Anterior cingulate cortex (tissue), 58 donors: ENCODE data around the gene FSTL4.

Source experiments
- DNase-seq, 58 donors: peaks; one replicate each; lab custom pipeline; 2025; lab: John Stamatoyannopoulos, UW

Gene FSTL4

DNA sequence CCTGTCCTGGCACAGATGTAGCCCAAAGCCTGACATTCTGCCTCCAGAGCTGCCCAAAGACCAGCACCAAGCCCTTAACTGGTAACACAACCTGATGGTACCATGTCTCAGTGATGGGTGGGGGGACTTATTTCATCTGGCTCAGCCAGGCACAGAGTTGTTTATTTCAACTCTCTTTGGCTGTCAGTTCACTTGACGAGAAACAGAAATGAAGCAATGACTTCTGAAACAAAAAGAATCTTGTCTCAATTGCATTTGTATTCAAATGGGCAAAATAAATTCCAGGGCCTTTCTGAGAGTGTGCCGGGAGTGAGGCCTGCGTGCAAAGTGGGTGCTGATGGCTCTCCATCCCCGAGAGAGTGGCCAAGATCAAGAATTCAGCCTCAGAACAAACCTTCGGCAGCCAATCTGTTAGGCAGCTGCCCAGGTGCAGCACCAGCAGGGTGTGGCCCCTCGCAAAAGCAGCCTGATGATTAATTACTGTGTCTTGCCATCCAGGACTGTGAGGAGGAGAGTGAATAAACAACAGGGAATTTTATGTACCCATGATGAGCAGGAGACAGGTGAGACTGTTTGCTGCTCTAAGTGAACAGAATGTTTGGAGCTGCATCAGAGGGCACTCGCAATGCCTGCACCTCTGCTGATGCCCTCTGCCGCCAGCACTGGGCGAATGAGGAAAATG is 322.5 kb downstream of the FSTL4 start:
- peak in 3 of 58 donors; percentile 11 to 17 (median 16) for DNase-seq

DNA sequence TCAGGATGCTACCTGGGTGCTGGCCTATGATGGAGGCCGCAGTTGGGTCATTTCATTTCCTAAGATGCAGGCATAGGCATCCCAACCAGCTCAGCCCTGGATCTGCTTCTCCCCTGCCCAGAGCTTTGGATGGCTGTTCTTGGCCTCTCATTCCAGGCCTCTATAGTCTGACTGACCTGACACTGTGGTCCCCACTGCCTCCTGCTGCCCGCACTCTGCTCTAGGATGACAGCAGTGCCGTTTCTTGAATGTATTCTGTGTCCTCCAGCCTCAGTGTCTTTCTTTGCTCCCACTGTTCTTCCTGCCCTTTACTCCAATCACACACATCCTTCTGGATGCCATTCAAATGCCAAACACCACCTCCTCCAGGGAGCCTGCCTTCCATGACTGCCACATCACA is 324.8 kb downstream of the FSTL4 start:
- DNase-seq, result peak in 24 of 58 donors; percentile 3 to 55 (median 26)

DNA sequence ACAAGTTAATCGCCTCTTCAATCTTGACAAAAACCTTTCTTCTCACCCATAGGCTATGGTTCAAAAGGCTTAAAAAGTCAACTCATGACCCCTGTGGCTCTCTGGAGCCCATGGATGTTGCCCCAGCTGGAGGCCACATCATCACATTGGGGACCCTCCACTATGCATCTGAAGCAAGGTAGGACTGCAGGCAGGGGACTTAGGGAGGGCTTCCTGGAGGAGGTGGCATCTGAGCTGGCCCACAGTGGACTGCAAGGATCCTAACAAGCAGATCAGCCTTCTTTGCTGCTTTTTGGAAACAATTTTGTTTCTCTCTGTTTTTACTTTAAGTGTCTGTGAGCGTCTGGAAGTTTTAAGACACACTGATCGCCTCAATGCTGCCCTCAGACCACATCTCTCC is 325.9 kb downstream of the FSTL4 start:
- DNase-seq, result no peak

DNA sequence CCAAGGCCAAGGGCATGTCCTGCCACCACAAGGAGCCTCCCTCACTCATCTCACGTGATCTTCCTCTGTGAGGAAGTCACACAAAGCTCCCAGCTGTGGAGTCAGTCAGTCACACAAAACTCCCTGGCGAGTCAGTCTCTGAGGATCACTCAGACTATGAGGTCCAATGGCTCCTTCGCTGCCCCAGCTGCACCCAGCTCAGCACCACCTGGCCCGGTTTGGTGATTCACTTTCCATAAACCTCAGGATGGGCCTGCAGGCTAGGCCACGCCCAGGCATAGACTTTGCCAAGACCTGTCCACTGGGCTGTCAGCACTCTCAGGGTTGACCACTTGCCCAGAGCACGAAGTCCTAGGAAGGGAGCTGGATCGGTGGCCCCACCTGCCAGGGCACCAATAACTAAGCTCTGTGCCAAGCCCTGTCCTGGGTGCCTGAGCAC is 326.7 kb downstream of the FSTL4 start:
- peak in 3 of 58 donors; percentile 4 to 12 (median 5) for DNase-seq

DNA sequence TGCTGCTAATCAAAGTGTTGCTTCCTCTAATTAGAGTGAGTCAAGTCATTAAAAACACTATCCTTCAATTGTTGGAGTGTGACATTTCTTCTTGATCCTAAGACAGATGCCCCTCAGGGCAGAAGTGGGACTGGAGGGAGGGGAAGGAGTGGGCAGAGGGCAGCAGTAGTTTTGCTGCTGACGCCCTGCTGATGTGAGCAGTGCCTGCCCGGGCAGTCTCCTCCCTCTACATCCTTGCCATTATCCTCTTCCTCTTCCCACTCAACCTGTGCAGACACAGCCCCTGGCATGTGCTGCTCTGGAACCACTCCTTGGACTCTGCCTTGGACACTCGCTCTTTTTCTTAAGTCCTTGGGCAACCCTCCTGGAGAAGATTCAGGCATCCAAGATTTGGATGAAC is 328.0 kb downstream of the FSTL4 start:
- DNase-seq, result no peak

GRCh38 chr5:133278317-133278716 is 334.0 kb downstream of the FSTL4 start:
- DNase-seq, result no peak

- DNase-seq, result no peak
Observed at GRCh38 chr5:133277744-133278143, 334.6 kb downstream of the FSTL4 start.

- no peak for DNase-seq
Observed at GRCh38 chr5:133276171-133276570, 336.2 kb downstream of the FSTL4 start.

- DNase-seq, result no peak
Observed at GRCh38 chr5:133275631-133276030, 336.7 kb downstream of the FSTL4 start.

- no peak for DNase-seq
Observed at GRCh38 chr5:133274597-133274935, 337.8 kb downstream of the FSTL4 start.

DNA sequence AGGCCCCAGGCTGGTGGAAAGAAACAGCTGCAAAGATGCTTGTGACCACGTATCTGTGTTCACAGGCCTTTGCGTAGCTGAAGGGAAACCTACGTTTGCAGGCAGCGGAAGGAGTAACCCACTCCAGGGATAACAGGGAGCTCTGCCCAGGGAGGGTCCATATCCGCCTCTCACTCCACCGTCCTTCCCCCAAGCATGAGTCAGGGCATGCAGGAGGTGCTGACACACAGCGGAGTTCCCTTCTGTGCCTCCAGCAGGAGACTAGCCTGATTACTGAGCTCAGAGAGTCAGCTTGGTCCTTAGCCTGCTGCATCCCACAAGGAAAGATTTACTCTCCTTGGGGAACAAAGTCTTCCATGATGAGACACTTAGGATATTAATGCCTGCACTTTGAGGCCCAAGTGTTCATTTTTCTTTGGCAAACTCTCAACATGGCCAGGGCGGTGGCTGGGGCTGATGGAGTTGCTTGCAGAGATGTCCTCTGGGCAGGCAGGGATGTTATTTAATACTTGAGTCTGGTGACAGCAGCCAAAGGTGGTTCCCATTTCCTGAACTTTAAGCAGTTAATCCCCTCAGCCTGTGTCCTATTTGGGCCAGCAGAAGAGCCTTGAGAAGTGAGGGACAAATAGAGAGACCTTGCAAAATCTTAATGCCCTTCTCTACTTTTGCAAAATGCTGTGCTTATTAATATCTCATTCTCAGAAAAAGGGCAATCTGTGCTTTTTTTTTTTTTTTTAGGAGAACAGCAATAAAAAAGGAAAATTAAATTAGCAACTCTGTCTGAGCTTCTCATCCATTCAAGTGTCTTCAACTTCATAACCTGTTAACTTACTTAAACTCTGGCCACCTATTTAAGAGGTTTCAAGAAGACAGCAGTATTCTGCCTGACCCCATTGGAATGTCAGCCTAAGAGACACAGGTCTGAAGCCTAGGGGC is 338.4 kb downstream of the FSTL4 start:
- no peak for DNase-seq

DNA sequence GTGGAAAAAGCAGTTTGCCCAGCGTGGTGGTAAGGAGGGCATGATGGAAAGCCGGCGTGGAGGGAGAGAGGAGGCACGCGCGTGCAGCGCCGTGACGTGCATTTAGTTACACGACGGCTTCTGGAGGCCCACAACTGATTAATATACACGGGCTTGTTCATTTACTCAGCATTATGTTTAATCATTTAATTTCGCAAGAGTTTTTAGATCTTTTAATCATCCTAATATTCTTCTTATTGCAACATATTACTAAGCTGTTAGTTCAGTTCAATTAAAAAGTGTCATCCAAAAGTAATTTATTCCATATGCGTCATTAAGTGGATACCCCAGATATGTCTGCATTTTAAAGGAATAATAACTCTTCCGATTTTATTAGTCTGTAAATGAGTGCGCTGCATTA is 340.0 kb downstream of the FSTL4 start:
- DNase-seq, result no peak

DNA sequence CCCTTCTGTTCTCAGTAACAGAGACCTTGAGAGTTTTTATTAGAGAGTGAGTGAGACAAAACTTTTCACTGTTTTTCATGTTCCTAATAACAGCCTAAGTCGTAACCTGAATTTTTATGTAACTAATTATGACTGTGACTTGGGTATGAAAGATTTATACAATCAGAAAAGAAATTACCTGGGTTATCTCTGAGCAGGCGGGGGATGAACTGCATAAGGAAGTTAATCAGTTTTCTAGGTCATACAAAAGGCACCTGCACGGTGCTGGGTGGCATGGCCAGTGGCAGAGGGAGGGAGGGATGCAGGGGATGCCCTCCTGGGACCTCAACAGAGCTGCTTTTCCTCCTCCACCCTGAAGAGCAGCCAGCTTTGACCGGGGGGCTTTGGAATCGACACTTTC is 340.7 kb downstream of the FSTL4 start:
- DNase-seq, result peak in 1 of 58 donors; percentile 16

DNA sequence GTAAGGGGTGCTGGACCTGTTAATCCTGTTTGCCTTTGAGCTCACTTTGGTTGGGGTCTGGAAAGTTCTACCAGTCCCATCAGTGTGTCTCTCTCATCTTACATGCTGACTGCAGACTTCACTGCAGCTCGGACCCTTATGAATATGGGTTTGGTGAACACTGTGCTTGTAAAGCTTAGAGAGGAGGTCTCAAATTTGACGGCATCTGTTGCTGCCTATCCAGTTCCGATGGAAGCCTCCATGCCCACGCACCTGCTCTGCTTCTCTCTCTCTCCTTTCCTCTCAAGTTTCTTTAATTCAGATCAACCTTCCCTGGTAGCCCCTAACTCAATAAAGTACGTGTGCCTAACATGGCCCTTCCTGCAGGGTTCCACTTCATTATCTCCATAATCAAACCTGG is 342.6 kb downstream of the FSTL4 start:
- DNase-seq, result no peak

GRCh38 chr5:133267601-133268000 is 344.7 kb downstream of the FSTL4 start:
- no peak for DNase-seq

- no peak for DNase-seq
Observed at GRCh38 chr5:133266966-133267365, 345.4 kb downstream of the FSTL4 start.

DNA sequence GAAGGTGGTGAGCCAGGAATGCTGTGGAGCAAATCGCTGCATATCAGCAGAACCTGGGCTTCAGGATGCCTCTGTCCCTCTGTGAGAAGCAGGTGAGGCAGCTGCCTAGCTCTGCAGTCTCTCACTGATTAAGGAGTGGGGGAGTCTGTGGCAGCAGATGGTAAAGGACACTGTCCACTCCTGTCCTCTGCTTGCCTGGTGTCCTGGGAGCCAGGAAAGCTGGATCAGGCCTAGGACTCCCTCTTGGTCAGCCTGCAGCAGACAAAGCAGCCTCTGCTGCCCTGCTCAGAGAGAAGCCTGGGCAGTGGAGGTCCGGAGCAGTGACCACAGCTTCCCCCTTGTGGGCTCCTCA is 345.8 kb downstream of the FSTL4 start:
- no peak for DNase-seq

DNA sequence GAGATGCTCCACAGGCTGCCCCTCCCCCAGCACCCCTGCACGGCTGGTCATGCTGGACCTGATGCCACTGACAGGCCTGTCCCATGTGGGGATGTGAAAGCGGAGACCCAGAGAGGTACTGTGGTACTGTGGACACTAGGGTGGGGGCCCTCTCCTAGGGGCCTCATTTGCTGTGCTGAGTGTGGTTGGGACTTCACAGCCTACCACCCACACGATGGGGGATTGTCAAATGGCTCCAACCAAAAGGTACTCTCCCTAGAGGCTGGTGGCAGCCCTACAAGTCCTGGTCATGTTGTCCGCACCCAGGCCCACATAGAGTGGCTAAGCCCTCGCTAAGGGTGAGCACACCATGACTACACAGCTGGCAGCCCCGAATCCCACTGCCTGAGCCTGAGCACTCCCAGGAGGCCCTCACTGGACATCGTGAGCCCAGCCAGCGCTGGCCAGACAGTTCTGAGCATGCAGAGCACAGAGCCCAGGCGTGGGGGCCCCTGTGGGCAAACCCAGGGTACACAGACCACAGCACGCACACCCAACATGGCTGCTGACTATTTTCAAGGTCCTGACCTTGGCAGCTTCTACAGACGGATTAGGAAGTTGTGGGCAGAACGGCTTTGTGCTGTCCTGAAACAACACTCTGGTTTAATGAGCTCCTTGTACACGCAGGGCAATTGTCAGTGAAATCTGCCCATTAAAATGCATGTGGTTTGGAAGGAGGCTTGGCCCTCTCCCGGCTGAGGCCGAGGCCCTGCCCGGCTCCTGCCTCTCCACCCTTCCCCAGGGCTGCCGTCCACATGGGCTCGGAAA is 346.4 kb downstream of the FSTL4 start:
- DNase-seq, result no peak

DNA sequence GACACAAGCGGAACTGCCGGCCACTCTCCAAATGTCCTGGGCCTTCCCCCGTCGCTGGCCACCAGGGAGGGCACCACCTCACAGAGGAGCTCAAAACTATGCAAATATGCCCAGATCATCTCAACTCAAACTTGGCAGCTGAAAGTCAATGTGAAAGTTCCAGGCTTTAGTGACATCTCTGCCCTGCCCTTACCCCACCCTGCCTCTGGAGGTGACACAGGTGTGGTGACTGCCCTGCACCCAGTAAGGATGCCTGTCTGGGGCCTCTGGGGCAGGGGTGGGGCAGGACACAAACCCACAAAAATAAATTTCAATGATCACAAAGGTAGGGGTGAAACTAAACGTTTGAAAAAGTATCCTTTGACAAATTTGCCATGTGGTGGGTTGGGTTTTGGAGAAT is 347.1 kb downstream of the FSTL4 start:
- no peak for DNase-seq

DNA sequence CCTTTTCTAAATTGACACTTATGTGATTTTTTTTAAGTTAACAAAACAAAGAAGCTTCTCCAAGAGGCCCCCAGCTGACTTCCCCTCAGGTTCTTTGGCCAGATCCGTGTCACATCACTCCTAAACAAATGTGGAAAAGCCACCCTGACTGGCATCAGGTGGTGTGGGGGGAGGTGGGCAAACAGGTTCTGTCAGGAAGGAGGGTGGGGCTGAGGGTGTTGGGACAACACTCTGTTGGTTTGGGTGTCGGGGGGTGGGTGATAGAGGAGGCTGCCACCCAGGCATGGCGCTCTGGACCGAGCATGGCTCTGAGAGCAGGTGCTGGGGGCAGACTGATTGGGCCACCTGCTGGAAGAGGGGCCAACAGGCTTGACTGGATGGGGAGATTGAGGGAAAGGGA is 349.7 kb downstream of the FSTL4 start:
- DNase-seq, result no peak

- DNase-seq, result no peak
Observed at GRCh38 chr5:133261993-133262392, 350.3 kb downstream of the FSTL4 start.
